Measurements from ENCODE around the gene PRUNE2.

DNA sequence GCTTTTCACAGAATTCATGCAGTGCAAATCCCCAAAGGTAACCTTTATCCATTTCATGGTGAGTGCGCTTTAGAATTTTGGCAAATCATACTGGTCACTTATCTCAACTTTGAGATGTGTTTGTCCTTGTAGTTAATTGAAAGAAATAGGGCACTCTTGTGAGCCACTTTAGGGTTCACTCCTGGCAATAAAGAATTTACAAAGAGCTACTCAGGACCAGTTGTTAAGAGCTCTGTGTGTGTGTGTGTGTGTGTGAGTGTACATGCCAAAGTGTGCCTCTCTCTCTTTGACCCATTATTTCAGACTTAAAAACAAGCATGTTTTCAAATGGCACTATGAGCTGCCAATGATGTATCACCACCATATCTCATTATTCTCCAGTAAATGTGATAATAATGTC lies 120.4 kb downstream of the PRUNE2 start:
- TF ChIP-seq POLR2A (IDR thresholded peaks at IDR 0.05) (no peak), POLR2AphosphoS5 (IDR thresholded peaks at IDR 0.05) (no peak), EP300 (IDR thresholded peaks at IDR 0.05) (no peak)
- TF ChIP-seq, protein P1, sequence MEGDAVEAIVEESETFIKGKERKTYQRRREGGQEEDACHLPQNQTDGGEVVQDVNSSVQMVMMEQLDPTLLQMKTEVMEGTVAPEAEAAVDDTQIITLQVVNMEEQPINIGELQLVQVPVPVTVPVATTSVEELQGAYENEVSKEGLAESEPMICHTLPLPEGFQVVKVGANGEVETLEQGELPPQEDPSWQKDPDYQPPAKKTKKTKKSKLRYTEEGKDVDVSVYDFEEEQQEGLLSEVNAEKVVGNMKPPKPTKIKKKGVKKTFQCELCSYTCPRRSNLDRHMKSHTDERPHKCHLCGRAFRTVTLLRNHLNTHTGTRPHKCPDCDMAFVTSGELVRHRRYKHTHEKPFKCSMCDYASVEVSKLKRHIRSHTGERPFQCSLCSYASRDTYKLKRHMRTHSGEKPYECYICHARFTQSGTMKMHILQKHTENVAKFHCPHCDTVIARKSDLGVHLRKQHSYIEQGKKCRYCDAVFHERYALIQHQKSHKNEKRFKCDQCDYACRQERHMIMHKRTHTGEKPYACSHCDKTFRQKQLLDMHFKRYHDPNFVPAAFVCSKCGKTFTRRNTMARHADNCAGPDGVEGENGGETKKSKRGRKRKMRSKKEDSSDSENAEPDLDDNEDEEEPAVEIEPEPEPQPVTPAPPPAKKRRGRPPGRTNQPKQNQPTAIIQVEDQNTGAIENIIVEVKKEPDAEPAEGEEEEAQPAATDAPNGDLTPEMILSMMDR (IDR thresholded peaks at IDR 0.05) = no peak

Data from upper lobe of left lung (tissue), 4 donors.